Tibial artery (tissue), 4 donors: Measurements from ENCODE around the gene MED22.
A peak's percentile ranks its signal among the peaks of the same experiment; 100 is the strongest.

Source experiments
- DNase-seq, 2 donors: peaks; one replicate each; pipeline ENCODE4 v3.0.0-alpha.2; 2019
- H3K27ac ChIP-seq, 2 donors: fragments of 200-600 bp; sonication (generic) in 1 of 2; 1 replicate in 1 of 2; 2 replicates in 1 of 2; pipeline ENCODE4 v1.5.1; 2018 to 2019; ENCODE audit warnings: mild to moderate bottlenecking in 1 of 2
- H3K27me3 ChIP-seq, 2 donors: fragments of 200-600 bp; sonication (generic) in 1 of 2; one replicate each; pipeline versions ENCODE4 v1.5.1 to v1.6.0; 2016 to 2019
- H3K36me3 ChIP-seq, 3 donors: fragments of 200-600 bp; sonication (generic) in 2 of 3; one replicate each; pipeline ENCODE4 v1.5.1; 2016 to 2019; ENCODE audit warnings: mild to moderate bottlenecking in 2 of 3
- H3K4me1 ChIP-seq, 4 donors: fragments of 200-600 bp; sonication (generic) in 2 of 4; 1 replicate in 3 of 4; 2 replicates in 1 of 4; pipeline ENCODE4 v1.5.1; 2016 to 2019
- H3K4me3 ChIP-seq, 2 donors: fragments of 200-600 bp; sonication (generic) in 1 of 2; 1 replicate in 1 of 2; 2 replicates in 1 of 2; pipeline ENCODE4 v1.5.1; 2018 to 2019; ENCODE audit warnings: mild to moderate bottlenecking in 2 of 2
- H3K9me3 ChIP-seq, 3 donors: fragments of 200-600 bp; sonication (generic) in 1 of 3; one replicate each; pipeline ENCODE4 v1.5.1; 2016 to 2019
- CTCF ChIP-seq, 2 experiments: fragments of 200-600 bp in 1 of 2; fragments of 450-650 bp in 1 of 2; IDR thresholded peaks; one replicate each; pipeline ENCODE4 v1.5.1; 2017 to 2019; ENCODE audit warnings: antibody characterized with exemption in 2 of 2, mild to moderate bottlenecking in 1 of 2, moderate library complexity in 1 of 2
- intact Hi-C: fragments of 100-400 bp; cut with DNase I; formaldehyde crosslinking; loops from one replicate; pipeline ENCODE4 v1.15.0; 2023; ENCODE audit warnings: low total_unique reads

MED22 gene

DNA sequence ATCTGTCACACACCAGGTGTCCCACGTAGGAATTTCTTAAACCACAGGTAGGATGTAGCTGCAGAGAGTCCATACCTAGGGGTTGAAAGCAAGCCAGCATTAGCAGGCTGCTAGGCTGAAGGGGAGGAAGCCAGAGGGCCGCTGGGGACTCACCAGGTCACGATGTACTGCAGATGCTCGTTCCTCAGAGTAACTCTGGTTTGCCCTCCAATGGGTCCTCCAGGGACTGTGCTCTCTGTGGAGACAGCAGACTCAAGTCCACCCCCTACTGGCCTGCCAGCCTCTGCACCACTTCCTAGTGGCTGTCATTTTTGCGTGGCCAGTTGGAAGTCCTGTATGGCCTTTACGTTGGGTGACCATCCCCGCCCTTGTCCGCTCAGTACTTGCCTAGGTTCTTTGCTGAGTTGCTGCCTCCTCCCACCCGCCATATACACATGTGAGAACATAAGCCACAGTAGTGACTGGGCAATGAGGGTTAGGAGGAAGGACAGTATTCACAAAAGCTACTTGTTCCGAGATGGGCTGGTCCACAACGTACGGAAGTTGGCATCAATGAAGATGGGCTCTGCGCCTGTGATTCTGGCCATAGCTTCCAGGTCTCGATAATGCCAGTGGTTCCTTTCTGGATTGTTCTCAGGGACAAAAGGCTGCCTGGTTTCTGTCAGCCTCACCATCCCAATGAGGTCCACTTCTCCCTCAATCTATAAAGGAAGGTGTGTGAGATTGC is 4.1 kb upstream of the MED22 start:
- Histone ChIP-seq H3K4me1 (peaks cover 0 to 40% (median 29%) of the 10 kb centered on the region in 4 donors), H3K27ac (no peak overlapping the region), H3K9me3 (no peaks in the 10 kb centered on the region), H3K4me3 (no peak overlapping the region), H3K27me3 (no peaks in the 10 kb centered on the region), H3K36me3 (peaks cover 36 to 51% (median 37%) of the 10 kb centered on the region in 3 donors)
- no peak for TF ChIP-seq CTCF (IDR thresholded peaks at IDR 0.05)
- intact Hi-C loops = no loop called here
- DNase-seq = no peak

DNA sequence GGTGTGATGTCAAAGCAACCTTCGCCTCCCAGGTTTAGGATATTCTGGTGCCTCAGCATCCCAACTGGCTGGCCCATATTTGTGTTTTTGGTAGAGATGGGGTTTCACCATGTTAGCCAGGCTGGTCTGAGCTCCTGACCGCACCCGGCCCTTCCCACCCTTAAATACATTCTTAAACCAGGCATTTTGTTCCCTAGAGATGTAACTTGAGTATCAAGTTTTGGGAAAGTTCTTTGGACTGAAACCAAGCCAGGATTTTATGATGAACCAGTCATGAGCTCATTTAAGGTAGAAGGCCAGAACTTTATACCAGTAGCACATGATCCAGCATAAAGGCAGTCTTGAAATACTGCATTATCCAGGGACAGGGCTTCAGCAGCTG is 3.6 kb upstream of the MED22 start:
- H3K9me3 ChIP-seq = no peaks in the 10 kb centered on the region
- no peak overlapping the region for H3K27ac ChIP-seq
- no peak for DNase-seq
- no peak for TF ChIP-seq CTCF (IDR thresholded peaks at IDR 0.05)
- intact Hi-C loops = no loop called here
- peaks cover 0 to 41% (median 30%) of the 10 kb centered on the region in 4 donors for H3K4me1 ChIP-seq
- H3K4me3 ChIP-seq = no peak overlapping the region
- peaks cover 36 to 51% (median 37%) of the 10 kb centered on the region in 3 donors for H3K36me3 ChIP-seq
- no peaks in the 10 kb centered on the region for H3K27me3 ChIP-seq

GRCh38 chr9:133349965-133350616 is 2.2 kb upstream of the MED22 start:
- H3K36me3 ChIP-seq = peaks cover 43 to 60% (median 46%) of the 10 kb centered on the region in 3 donors
- DNase-seq = no peak
- no peak overlapping the region for H3K4me3 ChIP-seq
- no peak for TF ChIP-seq CTCF (IDR thresholded peaks at IDR 0.05)
- H3K4me1 ChIP-seq = peaks cover 0 to 40% (median 29%) of the 10 kb centered on the region in 4 donors
- no peaks in the 10 kb centered on the region for H3K27me3 ChIP-seq
- intact Hi-C loops = no loop called here
- H3K27ac ChIP-seq = no peak overlapping the region
- no peaks in the 10 kb centered on the region for H3K9me3 ChIP-seq

- DNase-seq = no peak
- peak overlapping the region; percentile 80 to 82 for H3K4me3 ChIP-seq
- intact Hi-C loops = no loop called here
- peak overlapping the region; percentile 85 for H3K27ac ChIP-seq
- no peaks in the 10 kb centered on the region for H3K9me3 ChIP-seq
- H3K4me1 ChIP-seq = peaks cover 0 to 36% (median 25%) of the 10 kb centered on the region in 4 donors
- peaks cover 54 to 69% (median 57%) of the 10 kb centered on the region in 3 donors for H3K36me3 ChIP-seq
- no peaks in the 10 kb centered on the region for H3K27me3 ChIP-seq
- TF ChIP-seq CTCF (IDR thresholded peaks at IDR 0.05) = no peak
These were observed 1.0 kb upstream of the MED22 start for GRCh38 chr9:133348718-133349573.

DNA sequence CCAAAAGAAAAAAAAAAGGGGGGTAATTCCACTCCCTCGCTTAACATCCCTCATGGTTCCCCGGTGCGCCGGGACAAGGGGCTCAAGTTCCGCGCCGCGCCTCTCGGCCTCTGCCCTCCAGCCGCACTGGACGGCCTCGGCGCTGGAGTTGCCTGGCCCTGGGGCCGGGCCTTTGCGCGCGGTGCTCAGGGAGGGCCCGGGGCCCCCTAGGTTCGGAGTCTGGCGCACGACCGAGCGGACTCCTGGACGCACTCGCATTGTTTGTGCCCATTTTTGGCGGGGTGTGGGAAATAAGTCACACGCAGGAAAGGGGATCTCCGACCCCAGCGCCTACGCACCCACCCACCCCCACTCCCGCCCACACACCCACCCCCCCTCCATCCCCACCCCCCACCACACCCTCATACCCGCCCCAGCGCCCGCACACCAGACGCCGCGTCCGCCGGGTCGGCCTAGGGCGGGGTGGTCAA is 381 bp downstream of the MED22 start:
- no peaks in the 10 kb centered on the region for H3K9me3 ChIP-seq
- peak overlapping the region; percentile 85 for H3K27ac ChIP-seq
- peak in 1 of 2 donors; percentile 40 for DNase-seq
- peaks cover 0 to 36% (median 25%) of the 10 kb centered on the region in 4 donors for H3K4me1 ChIP-seq
- no peak for TF ChIP-seq CTCF (IDR thresholded peaks at IDR 0.05)
- H3K36me3 ChIP-seq = peaks cover 58 to 69% (median 64%) of the 10 kb centered on the region in 3 donors
- intact Hi-C loops = no loop called here
- H3K27me3 ChIP-seq = no peaks in the 10 kb centered on the region
- peak overlapping the region; percentile 80 to 82 for H3K4me3 ChIP-seq
